Neuronal stem cell (in vitro differentiated cells): ENCODE data around the gene HAS3.

Experiments
- DNase-seq: peaks from one replicate; pipeline ENCODE4 v3.0.0-alpha.2; 2013; ENCODE audit warnings: low spot score
- H2AFZ ChIP-seq: one replicate; pipeline ENCODE4 v1.6.1; 2013; ENCODE audit warnings: mild to moderate bottlenecking, low read length, inconsistent platforms
- H2AK5ac ChIP-seq: 2 replicates; pipeline ENCODE4 v1.6.1; 2013; ENCODE audit warnings: low read depth, mild to moderate bottlenecking, inconsistent platforms, low read length, moderate library complexity, mixed read lengths
- H2BK120ac ChIP-seq: 2 replicates; pipeline ENCODE4 v1.6.1; 2013; ENCODE audit warnings: low read depth, mild to moderate bottlenecking, inconsistent platforms, low read length, moderate library complexity, mixed read lengths
- H2BK12ac ChIP-seq: one replicate; pipeline ENCODE4 v1.6.1; 2013; ENCODE audit warnings: low read length, inconsistent platforms
- H2BK15ac ChIP-seq: 2 replicates; pipeline ENCODE4 v1.6.1; 2013; ENCODE audit warnings: mild to moderate bottlenecking, low read length, inconsistent platforms, mixed read lengths
- H2BK5ac ChIP-seq: one replicate; pipeline ENCODE4 v1.6.1; 2013; ENCODE audit warnings: inconsistent platforms, mild to moderate bottlenecking, low read length, moderate library complexity
- H3K14ac ChIP-seq: one replicate; pipeline ENCODE4 v1.6.1; 2013; ENCODE audit warnings: low read length, inconsistent platforms
- H3K18ac ChIP-seq: 2 replicates; pipeline ENCODE4 v1.6.1; 2013; ENCODE audit warnings: low read length, inconsistent platforms
- H3K23ac ChIP-seq: 2 replicates; pipeline ENCODE4 v1.6.1; 2013; ENCODE audit warnings: low read depth, mild to moderate bottlenecking, mixed read lengths, low read length, inconsistent platforms; ENCODE audit not compliant: poor library complexity
- H3K27ac ChIP-seq: replicated peaks from 3 replicates; pipeline ENCODE4 v1.5.1; 2013; ENCODE audit warnings: low read length, inconsistent platforms
- H3K27me3 ChIP-seq, 3 experiments: 2 replicates each; pipeline ENCODE4 v1.6.1; 2013; ENCODE audit warnings: low read length in 3 of 3, mild to moderate bottlenecking in 2 of 3, inconsistent platforms in 1 of 3, low read depth in 1 of 3, mixed read lengths in 1 of 3, moderate library complexity in 1 of 3; ENCODE audit not compliant: control insufficient read depth in 3 of 3, insufficient read depth in 3 of 3
- H3K36me3 ChIP-seq, 2 donors: replicated peaks in 1 of 2; 2 replicates each; pipeline ENCODE4 v1.6.1; 2013; ENCODE audit warnings: low read length in 2 of 2; ENCODE audit not compliant: control insufficient read depth in 2 of 2, insufficient read depth in 2 of 2
- H3K4ac ChIP-seq: 2 replicates; pipeline ENCODE4 v1.6.1; 2013; ENCODE audit warnings: inconsistent platforms, mild to moderate bottlenecking, low read length, moderate library complexity
- H3K4me1 ChIP-seq, 2 donors: 1 replicate in 1 of 2; 2 replicates in 1 of 2; pipeline ENCODE4 v1.6.1; 2013; ENCODE audit warnings: low read length in 2 of 2, low read depth in 1 of 2; ENCODE audit not compliant: control insufficient read depth in 2 of 2, insufficient read depth in 1 of 2
- H3K4me2 ChIP-seq: one replicate; pipeline ENCODE4 v1.6.1; 2013; ENCODE audit warnings: mild to moderate bottlenecking, low read length, inconsistent platforms; ENCODE audit not compliant: insufficient read depth, poor library complexity, severe bottlenecking
- H3K4me3 ChIP-seq, 2 donors: 2 replicates each; pipeline ENCODE4 v1.5.1; 2013; ENCODE audit warnings: low read length in 2 of 2, mild to moderate bottlenecking in 2 of 2, inconsistent platforms in 1 of 2, moderate library complexity in 1 of 2
- H3K79me1 ChIP-seq: one replicate; pipeline ENCODE4 v1.6.1; 2013; ENCODE audit warnings: low read depth, mild to moderate bottlenecking, inconsistent platforms, low read length, moderate library complexity
- H3K9ac ChIP-seq: one replicate; pipeline ENCODE4 v1.6.1; 2013; ENCODE audit warnings: mild to moderate bottlenecking, low read depth, low read length, inconsistent platforms; ENCODE audit not compliant: poor library complexity
- H3K9me3 ChIP-seq, 2 donors: replicated peaks in 1 of 2; 2 replicates each; pipeline versions ENCODE3 to v1.6.1; 2013; ENCODE audit warnings: low read length in 2 of 2, mild to moderate bottlenecking in 2 of 2, inconsistent platforms in 1 of 2, low read depth in 1 of 2, mixed read lengths in 1 of 2, moderate library complexity in 1 of 2; ENCODE audit not compliant: control insufficient read depth in 2 of 2, insufficient read depth in 1 of 2
- H4K8ac ChIP-seq: one replicate; pipeline ENCODE4 v1.6.1; 2013; ENCODE audit warnings: low read depth, mild to moderate bottlenecking, inconsistent platforms, low read length, moderate library complexity
- H4K91ac ChIP-seq: one replicate; pipeline ENCODE4 v1.6.1; 2013; ENCODE audit warnings: low read length, low read depth, mild to moderate bottlenecking, inconsistent platforms; ENCODE audit not compliant: poor library complexity
- WGBS, 2 donors: extraction: QIAGEN DNeasy Blood & Tissue Kit; methylation state at CpG; one replicate each; pipeline ENCODE4 v1.1.7; 2013; ENCODE audit warnings: missing lambda C conversion rate in 2 of 2, mixed read lengths in 1 of 2; ENCODE audit not compliant: insufficient read length in 2 of 2, insufficient replicate concordance in 1 of 2; ENCODE audit errors: extremely low coverage in 2 of 2; 5-methylcytosine and 5-hydroxymethylcytosine counted together

Gene HAS3

GRCh38 chr16:69084289-69084688 lies 21.2 kb upstream of the HAS3 start:
- no CpG with 5 or more reads among the region's 2 CpGs for whole genome bisulfite sequencing, 2 donors
- Histone ChIP-seq H2AFZ (no peak overlapping the region), H2BK15ac (no peak overlapping the region), H2BK120ac (no peak overlapping the region), H3K18ac (no peak overlapping the region), H3K4me1 (peaks cover 13 to 17% of the 10 kb centered on the region in 2 donors), H3K4ac (no peak overlapping the region), H4K8ac (no peak overlapping the region), H3K36me3 (no peaks in the 10 kb centered on the region), H3K9me3 (no peaks in the 10 kb centered on the region), H3K23ac (no peak overlapping the region), H3K4me3 (no peak overlapping the region), H4K91ac (no peak overlapping the region), H2AK5ac (no peak overlapping the region), H3K14ac (no peak overlapping the region), H3K9ac (no peak overlapping the region), H3K79me1 (no peaks in the 10 kb centered on the region), H3K4me2 (no peak overlapping the region), H2BK5ac (no peak overlapping the region), H3K27ac (peak overlapping the region; percentile 17), H3K27me3 (no peaks in the 10 kb centered on the region), H2BK12ac (no peak overlapping the region)
- DNase-seq = no peak

- no peak overlapping the region for H4K8ac ChIP-seq
Observed at GRCh38 chr16:69085032-69085695, 20.3 kb upstream of the HAS3 start.

GRCh38 chr16:69087161-69087581 lies 18.3 kb upstream of the HAS3 start:
- H4K91ac ChIP-seq = no peak overlapping the region
- H2BK120ac ChIP-seq = no peak overlapping the region
- WGBS, 2 donors = 100% methylated on average over 1 of the region's 3 CpGs; no CpG with 5 or more reads in 1 of the 2 donors
- H3K4me1 ChIP-seq = peaks cover 18 to 25% of the 10 kb centered on the region in 2 donors
- no peak overlapping the region for H2AK5ac ChIP-seq
- H3K4ac ChIP-seq = no peak overlapping the region
- no peak overlapping the region for H3K4me3 ChIP-seq
- no peak overlapping the region for H2BK12ac ChIP-seq
- no peak overlapping the region for H2BK5ac ChIP-seq
- H3K27ac ChIP-seq = no peak overlapping the region
- H3K27me3 ChIP-seq = no peaks in the 10 kb centered on the region
- no peaks in the 10 kb centered on the region for H3K79me1 ChIP-seq
- H3K23ac ChIP-seq = no peak overlapping the region
- H3K9me3 ChIP-seq = no peaks in the 10 kb centered on the region
- no peak for DNase-seq
- H3K9ac ChIP-seq = no peak overlapping the region
- H2AFZ ChIP-seq = no peak overlapping the region
- no peak overlapping the region for H2BK15ac ChIP-seq
- H3K36me3 ChIP-seq = no peaks in the 10 kb centered on the region
- H4K8ac ChIP-seq = no peak overlapping the region
- H3K4me2 ChIP-seq = no peak overlapping the region
- H3K14ac ChIP-seq = no peak overlapping the region
- peak overlapping the region; percentile 48 for H3K18ac ChIP-seq

More at GRCh38 chr16:69085032-69085695, 20.3 kb upstream of the HAS3 start:
- DNase-seq = no peak
- no peak overlapping the region for H3K27ac ChIP-seq
- H2BK15ac ChIP-seq = no peak overlapping the region
- H3K27me3 ChIP-seq = no peaks in the 10 kb centered on the region
- no CpG with 5 or more reads among the region's 5 CpGs for WGBS, 2 donors
- no peak overlapping the region for H3K18ac ChIP-seq
- H3K14ac ChIP-seq = no peak overlapping the region
- no peak overlapping the region for H3K9ac ChIP-seq
- peaks cover 18 to 25% of the 10 kb centered on the region in 2 donors for H3K4me1 ChIP-seq
- H2BK120ac ChIP-seq = no peak overlapping the region
- H3K4ac ChIP-seq = no peak overlapping the region
- no peak overlapping the region for H2AK5ac ChIP-seq
- no peak overlapping the region for H2AFZ ChIP-seq
- H3K9me3 ChIP-seq = no peaks in the 10 kb centered on the region
- H3K4me2 ChIP-seq = no peak overlapping the region
- no peak overlapping the region for H2BK5ac ChIP-seq
- no peak overlapping the region for H3K4me3 ChIP-seq
- H2BK12ac ChIP-seq = no peak overlapping the region
- no peak overlapping the region for H3K23ac ChIP-seq
- no peaks in the 10 kb centered on the region for H3K36me3 ChIP-seq
- H4K91ac ChIP-seq = no peak overlapping the region
- H3K79me1 ChIP-seq = no peaks in the 10 kb centered on the region

- H3K36me3 ChIP-seq = no peaks in the 10 kb centered on the region
- no peaks in the 10 kb centered on the region for H3K27me3 ChIP-seq
- peak overlapping the region; percentile 76 for H2AFZ ChIP-seq
- no peak overlapping the region for H3K4me3 ChIP-seq
- no peak overlapping the region for H2AK5ac ChIP-seq
- H4K91ac ChIP-seq = no peak overlapping the region
- no peak overlapping the region for H2BK120ac ChIP-seq
- DNase-seq = no peak
- H3K79me1 ChIP-seq = no peaks in the 10 kb centered on the region
- no peak overlapping the region for H3K23ac ChIP-seq
- no peak overlapping the region for H3K4ac ChIP-seq
- no peak overlapping the region for H4K8ac ChIP-seq
- no peak overlapping the region for H3K27ac ChIP-seq
- no peak overlapping the region for H3K14ac ChIP-seq
- no peak overlapping the region for H3K4me2 ChIP-seq
- WGBS, 2 donors = no CpG with 5 or more reads among the region's 4 CpGs
- H3K9me3 ChIP-seq = no peaks in the 10 kb centered on the region
- H2BK5ac ChIP-seq = no peak overlapping the region
- H3K18ac ChIP-seq = peak overlapping the region; percentile 9
- H3K9ac ChIP-seq = no peak overlapping the region
- no peak overlapping the region for H2BK12ac ChIP-seq
- H3K4me1 ChIP-seq = peaks cover 16 to 24% of the 10 kb centered on the region in 2 donors
- H2BK15ac ChIP-seq = no peak overlapping the region
Observed at GRCh38 chr16:69088684-69089083, 16.8 kb upstream of the HAS3 start.
